ENCODE data around the gene AK2.

AK2 gene

DNA sequence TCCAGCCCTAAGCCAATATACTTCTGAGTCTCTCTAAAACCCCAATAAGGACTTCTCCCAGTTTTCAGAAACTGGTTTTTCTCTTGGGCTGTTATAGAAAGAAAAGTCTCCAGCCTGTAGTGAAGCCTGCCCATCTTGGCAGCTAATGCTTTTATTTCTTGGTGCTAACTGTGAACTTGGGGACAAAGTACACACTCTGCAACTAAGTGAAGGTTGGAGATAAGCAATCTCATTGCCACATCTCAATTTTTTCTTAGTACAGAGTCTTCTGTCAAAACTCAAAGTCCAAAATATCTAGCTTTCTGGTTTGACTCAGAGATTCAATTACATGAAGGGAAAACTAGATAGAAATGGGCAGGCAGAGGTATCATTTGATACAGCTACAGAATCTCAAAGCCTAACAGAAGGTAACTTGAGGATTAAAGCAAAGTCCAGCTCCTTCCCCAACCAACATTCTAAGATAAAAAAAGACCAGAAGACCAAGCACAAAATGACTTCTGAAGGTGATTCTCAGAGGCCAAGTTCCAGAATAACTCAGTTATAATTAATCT is 14.0 kb downstream of the AK2 start:
- no peak for DNase-seq (ENCODE audit: low spot score)

DNA sequence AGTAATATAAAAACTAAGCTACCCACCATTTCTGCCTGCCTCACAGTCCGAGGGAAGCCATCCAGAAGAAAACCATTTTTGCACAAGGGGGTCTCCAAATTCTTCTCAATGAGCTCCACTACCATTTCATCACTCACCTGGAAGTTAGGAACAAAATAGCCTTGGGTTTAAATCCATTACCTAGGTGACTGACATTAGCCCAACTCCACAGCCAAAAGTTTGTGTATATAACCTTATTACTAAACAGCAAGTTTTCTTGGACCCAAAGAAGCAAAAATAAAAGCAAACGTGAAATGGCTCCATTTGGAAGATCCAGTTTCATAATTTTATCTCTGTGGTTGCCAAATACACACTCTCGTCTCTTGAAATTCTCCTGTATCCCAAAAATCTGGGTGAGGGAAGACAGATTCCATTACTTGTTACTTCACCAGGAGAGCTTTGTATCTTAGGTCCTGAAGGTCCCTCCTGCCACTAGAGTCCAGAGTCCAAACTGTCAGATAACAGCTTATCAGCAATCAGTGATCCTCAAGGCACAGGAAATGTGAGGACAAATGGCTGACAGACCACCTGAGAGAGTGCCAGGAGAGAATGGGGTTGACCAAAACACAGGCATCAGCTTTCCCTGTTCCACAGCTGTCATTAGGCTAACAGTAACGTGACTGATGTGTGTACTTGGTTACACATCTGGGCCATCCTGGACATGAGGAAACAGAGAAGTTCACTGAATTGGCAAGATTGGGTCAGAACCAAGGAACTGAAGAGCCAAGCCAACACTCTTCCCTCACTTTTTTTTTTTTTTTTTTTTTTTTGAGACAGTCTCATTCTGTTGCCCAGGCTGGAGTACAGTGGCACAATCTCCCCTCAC is 14.9 kb downstream of the AK2 start:
- DNase-seq (ENCODE audit: low spot score), result no peak

DNA sequence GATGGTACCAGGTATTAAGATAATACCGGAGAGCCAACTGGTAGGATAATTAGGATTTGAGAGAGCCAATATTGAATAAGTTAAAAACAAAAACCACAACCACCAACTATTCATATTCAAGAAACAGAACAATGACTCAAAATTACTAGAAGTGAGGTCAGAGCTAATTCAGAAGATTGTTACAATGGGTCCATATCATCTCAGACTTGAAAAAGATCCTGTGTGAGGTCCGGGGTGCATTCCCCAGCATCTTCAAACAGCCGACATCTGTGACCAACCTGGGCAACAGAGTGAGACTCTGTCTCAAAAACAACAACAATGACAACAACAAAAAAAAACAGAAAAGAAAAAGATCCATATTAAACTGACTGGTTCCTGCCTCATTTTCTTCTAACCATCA is 18.6 kb downstream of the AK2 start:
- DNase-seq (ENCODE audit: low spot score), result no peak

DNA sequence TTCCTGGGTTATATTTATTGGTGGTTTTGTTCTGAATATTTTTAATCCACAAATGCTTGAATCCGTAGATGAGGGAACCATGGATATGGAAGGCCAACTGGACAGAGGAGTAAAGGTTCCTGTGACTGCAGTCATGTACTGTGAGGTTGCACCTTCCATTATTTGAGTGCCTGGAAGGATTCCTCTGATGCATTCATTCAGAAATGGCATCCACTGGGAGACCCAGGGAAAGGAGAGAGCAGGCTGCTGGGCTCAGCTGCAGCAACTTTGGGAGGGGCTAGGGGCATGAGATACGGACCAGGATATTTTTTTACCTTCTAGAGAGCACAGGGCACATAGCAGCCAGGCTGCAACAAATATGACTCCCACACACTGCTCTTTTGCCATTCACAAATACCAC is 19.5 kb downstream of the AK2 start:
- DNase-seq (ENCODE audit: low spot score), result no peak

DNA sequence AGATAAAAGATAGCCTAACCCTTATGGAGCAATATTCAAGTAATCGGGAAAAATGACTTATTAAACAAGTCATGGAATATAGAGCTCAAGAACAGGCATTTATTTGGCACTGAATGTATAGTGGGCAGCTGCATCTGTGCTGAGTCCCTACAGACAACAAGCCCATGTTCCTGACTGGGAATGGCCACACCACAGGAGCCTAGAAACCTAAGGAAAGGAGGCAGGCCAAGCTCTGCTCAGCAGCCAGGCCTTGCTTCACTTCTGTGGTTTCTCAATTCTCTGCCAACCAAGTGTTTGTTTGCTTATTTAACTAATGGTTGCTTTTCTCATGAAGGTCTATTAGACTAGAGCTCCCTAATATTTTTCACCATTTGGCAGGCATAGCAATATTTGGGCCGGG is 21.5 kb downstream of the AK2 start:
- DNase-seq (ENCODE audit: low spot score), result no peak

DNA sequence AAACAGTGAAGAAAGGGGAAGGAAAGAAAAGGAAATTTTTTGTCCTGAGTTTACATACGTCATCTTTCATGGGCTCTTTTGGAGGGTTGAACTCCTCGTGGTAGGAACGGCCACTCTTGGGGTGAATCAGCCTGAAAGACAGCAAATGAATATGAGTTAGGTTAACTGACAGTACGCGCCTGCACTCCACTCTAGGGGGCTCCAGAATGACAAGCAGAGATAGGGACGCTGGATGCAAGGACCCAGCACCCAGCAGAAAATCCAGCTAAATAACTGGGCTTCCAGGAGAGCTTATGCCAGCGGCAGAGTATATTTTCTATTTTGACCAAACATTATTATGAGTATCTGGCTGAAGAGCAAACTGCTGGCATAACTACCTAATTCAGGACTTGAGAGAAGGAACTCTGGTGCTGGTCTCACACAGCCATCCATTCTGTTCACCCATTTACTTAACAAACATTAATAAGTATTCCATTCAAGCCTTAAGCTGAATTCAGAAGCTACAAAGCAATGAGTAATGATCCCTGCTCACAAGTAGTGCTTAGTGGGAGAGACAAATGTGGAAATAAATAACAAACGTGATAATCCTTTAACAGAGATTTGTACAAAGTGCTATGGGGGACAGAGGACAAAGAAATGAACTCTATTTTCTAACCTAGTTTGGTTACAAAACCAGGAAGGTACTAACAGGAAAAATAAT is 22.1 kb downstream of the AK2 start:
- no peak for DNase-seq (ENCODE audit: low spot score)

DNA sequence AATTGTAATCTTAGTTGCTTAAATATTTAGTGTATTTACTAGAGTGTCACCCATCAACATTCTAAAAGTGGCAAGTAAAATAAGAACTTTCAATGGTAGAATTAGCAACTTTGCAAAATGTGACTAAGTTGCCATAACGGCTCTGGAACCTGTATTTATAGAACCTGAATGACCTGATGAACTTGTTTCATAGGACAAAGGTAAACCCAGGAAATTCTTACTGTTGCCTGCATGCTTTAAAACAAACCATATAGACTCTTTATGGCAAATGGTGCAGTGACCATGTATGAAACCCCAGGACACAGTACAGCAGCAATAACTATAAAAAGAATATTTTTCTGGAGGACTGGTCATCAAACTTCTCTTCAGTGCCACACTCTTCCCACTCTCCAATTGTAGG is 22.9 kb downstream of the AK2 start:
- DNase-seq (ENCODE audit: low spot score), result no peak

DNA sequence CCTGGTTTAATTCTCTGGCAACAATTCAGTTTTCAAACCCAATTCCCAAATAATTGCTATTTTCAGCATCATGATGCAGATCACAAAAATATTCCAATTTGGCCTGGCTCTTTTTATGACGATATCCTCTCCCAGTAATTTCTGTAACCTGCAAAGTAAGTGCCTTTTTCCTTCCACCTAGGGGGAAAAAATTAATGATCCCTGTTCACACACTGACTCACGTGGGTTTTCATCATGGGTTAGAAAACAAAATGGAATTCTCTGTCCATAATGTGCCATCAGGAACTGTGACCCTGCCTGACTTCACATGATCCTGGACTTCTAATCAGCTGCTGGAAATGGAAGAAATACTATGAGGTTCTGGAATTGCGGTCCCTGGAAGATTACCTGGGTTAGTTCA is 24.5 kb downstream of the AK2 start:
- no peak for DNase-seq (ENCODE audit: low spot score)

DNA sequence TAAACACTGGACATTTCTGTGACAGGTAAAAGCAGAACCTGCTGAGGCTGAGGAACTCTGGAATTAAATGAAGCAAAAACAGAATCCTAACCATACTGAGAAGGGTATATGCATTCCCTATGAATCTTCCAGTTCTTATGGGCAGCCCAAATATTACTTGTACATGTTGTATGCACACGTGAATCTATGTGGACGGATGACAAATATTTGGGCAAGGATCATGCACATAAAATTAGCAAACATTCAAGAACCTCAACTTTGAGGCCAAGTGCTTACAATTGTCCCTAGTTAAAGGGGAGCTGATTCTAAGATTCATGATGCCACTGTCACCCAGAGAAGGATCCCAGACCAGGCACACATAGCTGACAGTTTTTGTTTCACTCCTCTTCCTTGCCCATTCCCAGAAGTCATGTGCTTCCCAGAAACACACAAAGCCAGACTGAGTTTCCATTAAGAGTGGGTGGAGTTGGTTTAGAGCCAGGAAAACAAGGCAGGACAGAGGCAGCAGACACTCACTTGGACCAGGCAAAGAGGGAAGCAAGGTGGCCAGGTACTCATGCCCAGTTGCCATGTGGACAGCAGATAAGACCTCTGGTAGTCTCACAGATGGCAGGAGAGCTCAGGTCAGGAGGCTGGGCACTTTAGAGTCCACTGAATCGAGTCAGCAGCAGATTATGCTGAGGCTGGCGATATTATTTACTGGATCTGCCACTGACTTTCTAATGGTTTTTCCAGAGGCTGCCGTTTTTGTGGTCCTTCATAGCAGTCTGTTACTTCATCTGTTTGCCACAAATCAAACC is 25.6 kb downstream of the AK2 start:
- DNase-seq (ENCODE audit: low spot score), result no peak

DNA sequence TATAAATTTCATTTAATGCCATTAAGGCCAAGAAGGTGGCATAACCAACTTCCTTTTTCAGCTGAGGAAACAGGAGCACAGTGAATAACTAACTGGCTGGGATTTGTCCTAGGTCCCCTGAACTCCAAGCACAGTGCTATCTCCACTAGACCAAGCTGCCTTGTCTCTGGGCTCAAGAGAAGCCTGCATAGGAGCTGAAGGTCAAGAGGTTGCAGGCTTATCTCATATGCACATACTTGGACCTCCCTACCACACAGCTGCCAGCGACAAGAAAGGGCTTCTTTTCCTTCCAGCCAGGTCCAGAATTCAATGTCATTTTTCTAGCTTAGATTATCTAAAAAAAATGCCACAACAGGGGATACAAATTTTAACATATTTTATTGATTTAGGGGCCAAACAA is 27.1 kb downstream of the AK2 start:
- DNase-seq (ENCODE audit: low spot score), result no peak

DNA sequence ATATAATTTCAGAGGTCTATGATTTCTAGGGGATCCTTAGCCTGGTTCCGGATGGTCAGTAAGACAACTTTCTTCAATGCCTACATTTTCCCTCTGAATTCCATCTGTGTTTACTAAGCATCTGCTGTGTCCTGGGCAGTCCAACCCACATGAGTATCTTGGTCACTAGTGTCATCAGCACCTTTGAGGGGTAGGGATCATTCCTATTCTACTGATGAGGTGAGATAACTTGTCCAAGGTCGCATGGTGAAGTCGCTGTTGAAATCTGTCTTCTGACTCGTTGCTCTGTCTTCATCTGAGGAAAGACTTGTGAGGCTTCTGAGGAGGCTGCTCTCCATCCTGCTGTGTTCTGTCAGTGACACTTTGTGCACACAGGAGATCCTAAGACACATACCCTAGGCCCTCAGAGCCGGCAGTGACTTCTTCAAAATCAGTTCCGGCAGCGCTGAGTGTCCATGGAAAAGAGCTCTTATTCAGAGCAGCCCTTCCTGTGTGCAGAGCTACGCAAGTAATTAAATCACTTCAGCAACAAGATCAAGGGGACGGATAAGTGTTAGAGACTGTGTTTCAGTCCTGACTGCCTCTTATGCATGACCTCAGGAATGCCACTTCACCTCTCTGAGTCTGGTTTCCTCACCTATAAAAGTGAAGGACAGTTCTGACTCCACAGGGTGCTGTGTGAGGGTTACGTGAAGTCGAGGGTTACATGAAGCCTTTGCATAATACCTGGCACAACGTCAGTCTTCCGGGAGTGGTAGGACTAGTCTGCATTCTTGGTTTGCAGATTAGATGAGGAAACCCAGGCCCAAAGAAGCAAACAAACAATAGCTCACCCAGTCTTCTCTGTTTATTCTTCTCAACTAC is 28.4 kb downstream of the AK2 start:
- no peak for DNase-seq (ENCODE audit: low spot score)

DNA sequence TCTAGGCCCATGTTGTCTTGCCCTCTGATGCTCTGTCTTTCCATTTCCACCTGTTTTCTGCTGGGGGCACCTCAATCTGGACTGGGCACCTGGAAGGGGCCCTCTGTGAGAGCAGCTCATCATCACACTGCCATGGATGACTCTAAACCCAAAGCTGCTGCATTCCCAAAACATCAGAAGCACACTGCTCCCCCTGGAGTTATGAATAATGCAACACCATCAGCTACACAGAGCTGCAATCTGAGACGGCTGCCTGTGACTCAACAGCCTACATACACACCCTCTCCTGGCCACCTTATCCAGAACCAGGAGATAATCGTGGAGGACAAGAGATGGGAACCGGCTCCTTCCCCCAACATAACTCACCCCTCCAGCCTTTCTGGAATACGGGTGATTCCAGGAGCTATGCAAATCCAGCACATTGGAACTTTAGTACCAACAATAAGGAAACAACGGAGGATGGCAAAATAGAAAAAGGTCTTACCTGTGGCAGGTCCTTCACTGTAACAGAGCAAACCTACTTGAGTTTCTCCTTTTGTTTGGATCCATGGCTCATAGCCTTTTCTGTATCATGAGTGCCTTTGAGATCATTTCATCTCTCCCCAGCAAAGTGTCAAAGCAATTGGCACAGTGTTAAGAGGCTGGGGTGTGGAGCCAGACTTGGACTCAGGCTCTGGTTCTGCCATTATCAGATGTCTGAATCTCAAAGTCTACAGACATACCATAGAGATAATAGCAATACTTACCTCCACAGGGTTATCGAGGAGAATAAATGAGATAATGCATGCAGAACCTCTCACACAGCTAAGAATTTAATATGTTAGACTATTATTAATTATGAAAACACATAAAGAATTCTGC is 29.3 kb downstream of the AK2 start:
- peak; percentile 88 for DNase-seq (ENCODE audit: low spot score)

DNA sequence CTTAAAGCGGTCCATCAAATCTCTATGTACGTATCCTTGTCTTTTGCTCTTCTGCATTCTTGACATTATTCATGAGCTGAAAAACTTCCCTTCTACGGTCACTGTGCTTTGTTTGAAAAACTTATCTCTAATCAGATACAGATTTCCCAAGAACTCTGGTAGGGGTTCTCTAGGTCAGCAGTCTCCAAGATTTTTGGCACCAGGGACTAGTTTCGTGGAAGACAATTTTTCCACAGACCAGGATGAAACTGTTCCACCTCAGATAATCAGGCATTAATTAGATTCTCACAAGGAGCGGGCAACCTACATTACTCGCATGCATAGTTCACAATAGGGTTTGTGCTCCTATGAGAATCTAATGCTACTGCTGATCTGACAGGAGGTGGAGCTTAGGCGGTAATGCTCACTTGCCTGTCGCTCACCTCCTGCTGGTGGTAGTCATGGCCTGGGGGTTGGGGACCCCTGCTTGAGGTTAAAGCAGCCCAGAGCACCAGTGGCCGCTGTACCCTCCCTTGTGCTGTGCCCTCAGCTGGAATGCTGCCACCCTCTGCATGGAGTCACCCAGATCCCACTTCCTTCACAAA is 30.8 kb downstream of the AK2 start:
- no peak for DNase-seq (ENCODE audit: low spot score)

DNA sequence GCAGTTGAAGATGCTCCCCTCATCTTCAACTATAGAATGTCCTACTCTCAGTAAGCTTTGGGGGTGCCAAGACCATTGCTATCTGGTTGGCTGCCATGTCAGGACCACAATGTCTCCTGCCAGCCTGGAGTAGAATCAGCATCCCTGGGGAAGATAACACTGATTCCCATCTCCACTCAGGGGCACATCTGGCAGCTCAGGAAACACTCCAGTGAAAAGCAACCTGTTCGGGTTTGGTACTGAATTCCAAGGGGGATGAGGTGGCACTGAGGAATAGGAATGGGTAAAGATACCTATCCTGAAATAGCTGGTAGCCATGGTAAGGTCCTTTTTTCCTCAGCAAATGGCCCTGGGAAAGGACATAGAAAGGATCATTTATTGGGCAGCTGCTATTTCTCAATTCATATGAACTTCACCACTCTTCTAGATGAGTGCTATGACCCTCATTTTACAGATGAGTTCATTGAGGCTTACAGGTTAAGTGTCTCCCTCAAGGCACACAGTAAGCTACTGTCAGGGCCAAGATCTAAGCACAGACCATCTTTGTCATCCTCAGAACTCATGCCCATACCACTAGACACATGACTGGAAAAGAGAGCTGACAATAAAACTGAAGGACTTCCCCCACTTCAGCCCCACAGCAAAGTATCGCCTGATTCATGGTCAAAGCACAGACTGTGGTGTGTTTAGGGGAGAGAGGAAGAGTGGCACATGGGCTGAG is 31.4 kb downstream of the AK2 start:
- DNase-seq (ENCODE audit: low spot score), result no peak

DNA sequence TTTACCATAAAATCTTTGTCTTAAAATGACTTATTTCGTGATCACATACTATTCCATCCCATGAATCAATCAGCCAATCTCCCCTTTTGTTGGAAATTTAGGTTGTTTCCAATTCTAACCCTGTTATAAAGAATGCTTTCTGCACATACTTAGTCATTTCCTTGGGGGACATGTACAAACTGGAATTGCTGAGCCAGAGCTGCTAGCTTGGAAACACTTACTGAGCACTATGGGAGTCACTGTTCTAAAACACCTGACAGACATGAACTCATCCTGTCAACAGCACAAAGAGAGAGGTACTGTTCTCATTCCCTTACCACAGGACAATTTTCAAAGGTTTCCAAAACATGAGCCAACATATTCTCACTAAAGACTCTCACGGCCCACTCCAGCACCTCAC is 32.1 kb downstream of the AK2 start:
- peak; percentile 45 for DNase-seq (ENCODE audit: low spot score)

DNA sequence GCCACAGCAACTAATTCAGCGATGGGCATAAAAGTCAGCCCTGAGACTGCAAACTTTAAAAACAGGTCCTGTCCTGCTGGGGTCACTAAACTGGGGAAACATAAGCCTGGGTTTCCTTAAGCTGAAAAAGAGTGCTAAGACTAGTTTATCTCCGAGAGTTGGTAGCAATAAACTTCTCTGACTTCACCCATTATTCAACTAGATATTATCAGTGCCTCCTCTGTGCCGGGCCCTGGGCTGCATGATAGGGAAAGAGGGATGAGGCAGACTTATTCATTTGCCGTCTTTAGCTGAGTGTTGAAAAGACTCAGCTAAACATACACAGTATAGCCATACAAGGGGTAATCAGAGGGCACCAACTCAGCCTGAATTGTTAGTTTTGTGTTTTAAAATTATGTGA is 33.0 kb downstream of the AK2 start:
- no peak for DNase-seq (ENCODE audit: low spot score)

DNA sequence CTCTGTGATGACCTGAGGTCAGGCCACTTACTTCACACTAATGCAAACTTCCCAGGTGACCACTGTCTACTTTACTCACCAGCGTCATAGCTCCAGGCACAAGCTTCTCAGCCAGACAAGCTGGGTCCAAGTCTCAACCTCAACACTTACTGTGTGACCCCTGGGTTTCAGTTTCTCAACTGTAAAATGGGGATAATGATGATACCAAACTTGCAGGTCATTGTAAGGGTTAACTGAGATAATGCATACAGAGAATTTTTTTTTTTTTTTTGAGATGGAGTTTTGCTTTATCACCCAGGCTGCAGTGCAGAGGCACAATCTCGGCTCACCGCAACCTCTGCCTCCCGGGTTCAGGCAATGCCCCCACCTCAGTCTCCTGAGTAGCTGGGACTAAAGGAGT is 34.7 kb downstream of the AK2 start:
- no peak for DNase-seq (ENCODE audit: low spot score)

DNA sequence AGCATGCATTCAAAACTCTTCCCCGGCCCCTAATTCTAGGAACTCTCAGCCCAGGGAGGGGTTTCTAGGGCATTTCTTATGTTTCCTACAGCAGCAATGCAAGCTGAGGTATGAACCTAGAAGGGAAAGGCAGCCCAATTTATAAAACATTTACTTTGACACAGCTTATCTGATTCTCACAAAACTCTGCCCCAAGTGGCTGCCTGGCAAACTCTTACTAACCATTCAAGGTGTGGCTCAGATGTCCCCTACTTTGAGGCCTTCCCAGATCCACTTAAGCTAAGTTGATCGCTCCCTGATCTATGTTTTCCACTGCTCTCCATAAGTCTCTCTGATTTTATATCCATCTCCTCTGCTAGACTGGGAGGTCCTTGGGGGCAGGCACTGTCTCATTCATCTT is 35.4 kb downstream of the AK2 start:
- peak; percentile 36 for DNase-seq (ENCODE audit: low spot score)

DNA sequence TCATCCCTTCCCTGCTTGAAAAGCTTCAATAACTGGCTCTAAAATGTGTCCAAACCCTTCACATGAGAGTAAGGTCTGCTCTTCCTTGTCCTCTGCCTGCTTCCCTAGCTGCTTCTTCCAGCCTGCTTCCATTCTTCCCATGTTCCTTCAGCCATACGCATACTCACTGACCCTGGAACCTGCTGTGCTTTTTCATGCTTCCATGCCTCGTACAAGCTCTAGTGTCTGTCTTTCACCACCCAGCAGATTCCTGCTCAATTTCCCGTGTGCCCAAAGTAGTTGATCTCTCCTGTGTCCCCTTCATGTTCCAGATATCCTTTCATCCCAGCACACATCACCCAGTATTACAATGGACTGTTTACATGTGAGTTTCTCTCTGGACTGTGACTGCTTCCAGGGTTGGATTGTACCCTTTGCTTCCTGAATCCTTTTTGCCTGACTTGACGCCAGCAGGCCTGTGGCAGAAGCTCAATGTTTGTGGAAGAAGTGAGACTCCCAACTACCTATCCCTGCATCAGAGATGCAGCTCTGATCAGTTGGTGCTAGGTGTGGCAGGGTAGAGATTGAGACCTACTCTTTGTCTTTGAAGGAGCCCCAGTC is 36.2 kb downstream of the AK2 start:
- no peak for DNase-seq (ENCODE audit: low spot score)

Data from RKO (cell line).